ENCODE measurements around the gene MINK1. TPM values are rescaled to one million over a fixed set of nuclear protein-coding genes. Genes with fewer than 3 reads are reported as not detected.

MINK1 gene
- total RNA-seq, 1 donor from 2014 or later: 45.6 TPM

DNA sequence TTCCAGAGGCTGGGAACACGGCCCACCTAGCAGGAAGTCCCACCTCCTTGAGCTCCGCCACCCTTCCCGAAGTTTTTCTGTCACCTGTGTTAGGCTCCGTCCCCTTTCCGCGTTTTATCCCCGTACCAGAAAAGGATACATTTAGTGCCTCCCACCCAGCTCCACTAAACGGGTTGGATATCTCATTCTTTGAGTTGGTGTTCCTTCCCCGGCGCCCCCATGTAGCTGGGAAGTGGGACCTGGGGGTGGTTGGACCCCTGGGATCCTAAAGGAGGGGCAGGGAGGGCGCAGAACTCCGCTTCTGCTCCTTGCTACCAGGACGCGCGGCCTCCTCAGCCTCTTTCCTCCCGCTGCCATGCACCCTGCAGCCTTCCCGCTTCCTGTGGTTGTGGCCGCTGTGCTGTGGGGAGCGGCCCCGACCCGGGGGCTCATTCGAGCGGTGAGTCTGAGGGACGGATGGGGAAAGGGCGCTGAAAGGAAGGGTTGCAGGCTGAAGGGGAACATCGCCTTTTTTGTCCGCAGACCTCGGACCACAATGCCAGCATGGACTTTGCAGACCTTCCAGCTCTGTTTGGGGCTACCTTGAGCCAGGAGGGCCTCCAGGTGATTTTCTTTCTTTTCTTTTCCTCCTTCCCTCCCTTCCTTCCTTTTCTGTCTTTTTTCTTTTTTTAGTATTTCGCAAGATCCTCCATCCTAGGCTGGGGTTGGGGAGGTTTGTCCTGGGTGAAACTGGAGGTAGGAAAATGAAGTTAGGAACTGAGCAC, 107.6 kb downstream of the MINK1 start:
- Histone ChIP-seq H3K27me3 (no peaks in the 10 kb centered on the region), H3K4me1 (peaks cover 16 to 39% of the 10 kb centered on the region in 2 donors), H3K9me3 (no peaks in the 10 kb centered on the region), H3K36me3 (peaks cover 43 to 58% of the 10 kb centered on the region in 2 donors), H3K27ac (peak overlapping the region; percentile 88 to 92), H3K4me3 (peak overlapping the region; percentile 79 to 82)
- intact Hi-C loops (cut with DNase I): loop anchor here (1.0 to 5.0 kb wide), 3 partner anchors 8 to 47 kb away; partner anchors contain the start of genes CAMTA2, PFN1 and SPAG7
- peak in 1 of 2 donors; percentile 51 for DNase-seq (ENCODE audit: low spot score in 2 of 2)
- TF ChIP-seq, protein P1, sequence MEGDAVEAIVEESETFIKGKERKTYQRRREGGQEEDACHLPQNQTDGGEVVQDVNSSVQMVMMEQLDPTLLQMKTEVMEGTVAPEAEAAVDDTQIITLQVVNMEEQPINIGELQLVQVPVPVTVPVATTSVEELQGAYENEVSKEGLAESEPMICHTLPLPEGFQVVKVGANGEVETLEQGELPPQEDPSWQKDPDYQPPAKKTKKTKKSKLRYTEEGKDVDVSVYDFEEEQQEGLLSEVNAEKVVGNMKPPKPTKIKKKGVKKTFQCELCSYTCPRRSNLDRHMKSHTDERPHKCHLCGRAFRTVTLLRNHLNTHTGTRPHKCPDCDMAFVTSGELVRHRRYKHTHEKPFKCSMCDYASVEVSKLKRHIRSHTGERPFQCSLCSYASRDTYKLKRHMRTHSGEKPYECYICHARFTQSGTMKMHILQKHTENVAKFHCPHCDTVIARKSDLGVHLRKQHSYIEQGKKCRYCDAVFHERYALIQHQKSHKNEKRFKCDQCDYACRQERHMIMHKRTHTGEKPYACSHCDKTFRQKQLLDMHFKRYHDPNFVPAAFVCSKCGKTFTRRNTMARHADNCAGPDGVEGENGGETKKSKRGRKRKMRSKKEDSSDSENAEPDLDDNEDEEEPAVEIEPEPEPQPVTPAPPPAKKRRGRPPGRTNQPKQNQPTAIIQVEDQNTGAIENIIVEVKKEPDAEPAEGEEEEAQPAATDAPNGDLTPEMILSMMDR (IDR thresholded peaks at IDR 0.05): no peak

- H3K4me3 ChIP-seq: peak overlapping the region; percentile 79 to 82
- peak overlapping the region in 1 of 2 donors; percentile 88 for H3K27ac ChIP-seq
- no peak for DNase-seq (ENCODE audit: low spot score in 2 of 2)
- TF ChIP-seq, protein P1 (IDR thresholded peaks at IDR 0.05): no peak
- peaks cover 21 to 45% of the 10 kb centered on the region in 2 donors for H3K4me1 ChIP-seq
- intact Hi-C loops (cut with DNase I): loop anchor here (5.0 kb wide), 1 partner anchor 46 kb away; the partner anchor contains the start of gene CAMTA2
- peaks cover 43 to 63% of the 10 kb centered on the region in 2 donors for H3K36me3 ChIP-seq
- no peaks in the 10 kb centered on the region for H3K9me3 ChIP-seq
- H3K27me3 ChIP-seq: no peaks in the 10 kb centered on the region
These were observed 108.1 kb downstream of the MINK1 start for GRCh38 chr17:4941319-4941610.

GRCh38 chr17:4942760-4943508, 109.8 kb downstream of the MINK1 start:
- no peak for DNase-seq (ENCODE audit: low spot score in 2 of 2)
- intact Hi-C loops (cut with DNase I): loop anchor here (5.0 kb wide), 1 partner anchor 44 kb away; the partner anchor contains the start of gene CAMTA2
- Histone ChIP-seq H3K4me3 (no peak overlapping the region), H3K4me1 (peaks cover 24 to 46% of the 10 kb centered on the region in 2 donors), H3K36me3 (peaks cover 34 to 53% of the 10 kb centered on the region in 2 donors), H3K27ac (peak overlapping the region in 1 of 2 donors; percentile 16), H3K27me3 (no peaks in the 10 kb centered on the region), H3K9me3 (no peaks in the 10 kb centered on the region)
- TF ChIP-seq, protein P1 (IDR thresholded peaks at IDR 0.05): no peak

GRCh38 chr17:4944163-4944553, 111.0 kb downstream of the MINK1 start:
- no peaks in the 10 kb centered on the region for H3K27me3 ChIP-seq
- no peak for DNase-seq (ENCODE audit: low spot score in 2 of 2)
- no peaks in the 10 kb centered on the region for H3K9me3 ChIP-seq
- TF ChIP-seq, protein P1 (IDR thresholded peaks at IDR 0.05): no peak
- peak overlapping the region; percentile 93 to 97 for H3K27ac ChIP-seq
- intact Hi-C loops (cut with DNase I): loop anchor here (5.0 kb wide), 1 partner anchor 43 kb away; the partner anchor contains the start of gene CAMTA2
- H3K4me3 ChIP-seq: no peak overlapping the region
- H3K4me1 ChIP-seq: peaks cover 20 to 37% of the 10 kb centered on the region in 2 donors
- peaks cover 32 to 49% of the 10 kb centered on the region in 2 donors for H3K36me3 ChIP-seq

DNA sequence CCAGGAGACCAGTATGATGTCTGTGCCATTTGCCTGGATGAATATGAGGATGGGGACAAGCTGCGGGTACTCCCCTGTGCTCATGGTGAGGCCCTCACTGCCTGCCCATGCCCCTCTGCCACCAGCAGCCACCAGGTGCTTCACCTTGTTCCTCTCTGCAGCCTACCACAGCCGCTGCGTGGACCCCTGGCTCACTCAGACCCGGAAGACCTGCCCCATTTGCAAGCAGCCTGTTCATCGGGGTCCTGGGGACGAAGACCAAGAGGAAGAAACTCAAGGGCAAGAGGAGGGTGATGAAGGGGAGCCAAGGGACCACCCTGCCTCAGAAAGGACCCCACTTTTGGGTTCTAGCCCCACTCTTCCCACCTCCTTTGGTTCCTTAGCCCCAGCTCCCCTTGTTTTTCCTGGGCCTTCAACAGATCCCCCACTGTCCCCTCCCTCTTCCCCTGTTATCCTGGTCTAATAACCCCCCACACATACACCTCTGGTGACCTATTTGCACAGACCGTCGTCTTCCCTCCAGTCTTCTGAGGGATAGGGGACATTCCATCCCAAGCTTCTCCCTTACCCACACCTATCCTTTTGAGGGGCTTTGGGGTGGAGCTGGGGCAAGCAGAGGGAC, 111.5 kb downstream of the MINK1 start:
- Histone ChIP-seq H3K36me3 (peaks cover 32 to 49% of the 10 kb centered on the region in 2 donors), H3K9me3 (no peaks in the 10 kb centered on the region), H3K4me3 (peak overlapping the region; percentile 28 to 94), H3K27ac (peak overlapping the region; percentile 93 to 97), H3K4me1 (peaks cover 20 to 37% of the 10 kb centered on the region in 2 donors), H3K27me3 (no peaks in the 10 kb centered on the region)
- TF ChIP-seq, protein P1 (IDR thresholded peaks at IDR 0.05): no peak
- intact Hi-C loops (cut with DNase I): loop anchor here (5.0 kb wide), 1 partner anchor 43 kb away; the partner anchor contains the start of gene CAMTA2
- no peak for DNase-seq (ENCODE audit: low spot score in 2 of 2)
